Progenitor cell of endocrine pancreas (in vitro differentiated cells): Measurements from ENCODE around the gene LGI4. TPM values are rescaled to one million over a fixed set of nuclear protein-coding genes. Genes with fewer than 3 reads are reported as not detected.

Source experiments
- DNase-seq: peaks from one replicate; pipeline ENCODE4 v3.0.0; 2021; ENCODE audit warnings: low spot score; ENCODE audit not compliant: unreplicated experiment
- H3K27ac Mint-ChIP-seq: 2 replicates; pipeline ENCODE4 v1.8.0; 2021; ENCODE audit warnings: mild to moderate bottlenecking, moderate library complexity, mixed read lengths
- H3K27me3 Mint-ChIP-seq: 2 replicates; pipeline ENCODE4 v1.8.0; 2021; ENCODE audit warnings: mixed read lengths
- H3K36me3 Mint-ChIP-seq: 2 replicates; pipeline ENCODE4 v1.8.0; 2022; ENCODE audit warnings: mixed read lengths; ENCODE audit not compliant: insufficient read depth
- H3K4me1 Mint-ChIP-seq: 2 replicates; pipeline ENCODE4 v1.8.0; 2021; ENCODE audit warnings: low read depth, mixed read lengths
- H3K4me3 Mint-ChIP-seq: 2 replicates; pipeline ENCODE4 v1.8.0; 2021; ENCODE audit warnings: low read depth, mild to moderate bottlenecking, moderate library complexity, mixed read lengths
- H3K9me3 Mint-ChIP-seq: 2 replicates; pipeline ENCODE4 v1.8.0; 2021; ENCODE audit warnings: low read depth, mixed read lengths
- CTCF ChIP-seq: fragments of 200-600 bp; sonication (generic); IDR thresholded peaks from one replicate; pipeline ENCODE4 v1.5.0; 2021; ENCODE audit warnings: antibody characterized with exemption, mild to moderate bottlenecking; ENCODE audit not compliant: unreplicated experiment
- total RNA-seq: library from RNA; stranded (reverse); gene quantifications from 2 replicates; pipeline ENCODE4 v1.2.1, GENCODE V29; 2021

Gene LGI4
- total RNA-seq, 1 donor from 2014 or later: not detected

GRCh38 chr19:35140962-35141836, 6.3 kb upstream of the LGI4 start:
- H3K4me3 Mint-ChIP-seq: no peak overlapping the region
- H3K4me1 Mint-ChIP-seq: peaks cover 14% of the 10 kb centered on the region
- H3K27ac Mint-ChIP-seq: no peak overlapping the region
- peak; percentile 70 for DNase-seq
- H3K9me3 Mint-ChIP-seq: no peaks in the 10 kb centered on the region
- TF ChIP-seq CTCF: peak; percentile 29
- peaks cover 58% of the 10 kb centered on the region for H3K27me3 Mint-ChIP-seq
- no peaks in the 10 kb centered on the region for H3K36me3 Mint-ChIP-seq

GRCh38 chr19:35140207-35140961, 5.5 kb upstream of the LGI4 start:
- Mint-ChIP-seq H3K27me3 (peaks cover 53% of the 10 kb centered on the region), H3K27ac (no peak overlapping the region), H3K4me1 (peaks cover 16% of the 10 kb centered on the region), H3K36me3 (no peaks in the 10 kb centered on the region), H3K9me3 (no peaks in the 10 kb centered on the region), H3K4me3 (no peak overlapping the region)
- no peak for DNase-seq
- no peak for TF ChIP-seq CTCF

- no peak for DNase-seq
- Mint-ChIP-seq H3K36me3 (no peaks in the 10 kb centered on the region), H3K27me3 (peaks cover 39% of the 10 kb centered on the region), H3K9me3 (no peaks in the 10 kb centered on the region), H3K4me1 (peaks cover 18% of the 10 kb centered on the region), H3K27ac (no peak within 1 kb of the TSS), H3K4me3 (no peak within 1 kb of the TSS)
- TF ChIP-seq CTCF: no peak
Measured at GRCh38 chr19:35138305-35138892, 3.5 kb upstream of the LGI4 start, which contains the start of gene FXYD1. Gene FXYD1, plus strand, starts transcription at chr19:35138824. Its CDS starts 1,256 bp downstream, at chr19:35140080.

GRCh38 chr19:35136977-35137702, 2.3 kb upstream of the LGI4 start:
- no peak overlapping the region for H3K27ac Mint-ChIP-seq
- no peak overlapping the region for H3K4me3 Mint-ChIP-seq
- peaks cover 4% of the 10 kb centered on the region for H3K9me3 Mint-ChIP-seq
- peaks cover 39% of the 10 kb centered on the region for H3K27me3 Mint-ChIP-seq
- peaks cover 18% of the 10 kb centered on the region for H3K4me1 Mint-ChIP-seq
- H3K36me3 Mint-ChIP-seq: no peaks in the 10 kb centered on the region
- TF ChIP-seq CTCF: no peak
- no peak for DNase-seq
